HCT116 (cell line): ENCODE measurements around the gene PAGE5. TPM values are rescaled to one million over a fixed set of nuclear protein-coding genes. Genes with fewer than 3 reads are reported as not detected.

Experiments used
- ATAC-seq: fragments of 200-7000 bp; cut with Tn5 transposase; 2 replicates; pipeline ENCODE4 v1.9.1; 2020; ENCODE audit warnings: mild to moderate bottlenecking, moderate library complexity
- BruUV-seq: library from RNA; stranded (reverse); fragments of 400-500 nt; replicated peaks from 2 replicates; lab custom pipeline; 2021; lab: Mats Ljungman, UMichigan
- CTCF ChIA-PET: fragments of 300-600 bp; sonication (Branson Sonifier 250); formaldehyde crosslinking; loops from one replicate; lab custom pipeline; 2021; ENCODE audit warnings: antibody characterized with exemption; lab: Charles Lee
- POLR2A ChIA-PET: fragments of 300-600, 350-600 bp; sonication (Branson Sonifier 250); formaldehyde crosslinking; loops from one replicate; lab custom pipeline; 2021; ENCODE audit warnings: antibody characterized with exemption; lab: Charles Lee
- RAD21 ChIA-PET, 2 experiments: fragments of 300-600 bp; sonication (Branson Sonifier 250); formaldehyde crosslinking; loops; one replicate each; lab custom pipeline; 2023; ENCODE audit warnings: low total read pairs in 2 of 2; ENCODE audit not compliant: uncharacterized antibody in 2 of 2, unreplicated experiment in 2 of 2, low non-redundant PET in 1 of 2; lab: Charles Lee
- DNase-seq: peaks from one replicate; pipeline ENCODE4 v3.0.0-alpha.2; 2010; ENCODE audit warnings: low read depth, low spot score
- H2AFZ ChIP-seq: fragments of 200-600 bp; shearing (Covaris generic), sonication (generic); 2 replicates; pipeline ENCODE4 v1.6.1; 2017; ENCODE audit warnings: low read depth, mixed run types, mixed read lengths, antibody characterized with exemption, low read length; ENCODE audit not compliant: poor library complexity, severe bottlenecking
- H3K27ac ChIP-seq: 2 replicates; pipeline ENCODE4 v1.5.1; 2012; ENCODE audit warnings: low read depth, low read length
- H3K27me3 ChIP-seq: fragments of 200-600 bp; sonication (generic); 2 replicates; pipeline ENCODE4 v1.6.1; 2016; ENCODE audit warnings: mixed run types, low read length, mixed read lengths; ENCODE audit not compliant: insufficient read depth
- H3K36me3 ChIP-seq, 2 experiments: fragments of 200-500 bp in 1 of 2; fragments of 200-600 bp in 1 of 2; sonication (Bioruptor generic) in 1 of 2; sonication (generic) in 1 of 2; 2 replicates each; pipeline versions ENCODE4 v1.5.1 to v1.6.1; 2014 to 2016; ENCODE audit warnings: low read length in 2 of 2, inconsistent platforms in 1 of 2, mixed read lengths in 1 of 2, mixed run types in 1 of 2; ENCODE audit not compliant: insufficient read depth in 2 of 2, control insufficient read depth in 1 of 2
- H3K4me1 ChIP-seq, 2 experiments: fragments of 200-600 bp in 1 of 2; sonication (generic) in 1 of 2; 2 replicates each; pipeline versions ENCODE4 v1.5.1 to v1.6.1; 2012 to 2017; ENCODE audit warnings: low read length in 2 of 2, inconsistent platforms in 1 of 2, mild to moderate bottlenecking in 1 of 2, mixed read lengths in 1 of 2, mixed run types in 1 of 2, moderate library complexity in 1 of 2; ENCODE audit not compliant: insufficient read depth in 2 of 2, control insufficient read depth in 1 of 2
- H3K4me2 ChIP-seq: fragments of 200-600 bp; sonication (generic); 2 replicates; pipeline ENCODE4 v1.6.1; 2017; ENCODE audit warnings: mixed run types, low read length, mixed read lengths
- H3K4me3 ChIP-seq, 2 experiments: fragments of 200-600 bp in 1 of 2; sonication (generic) in 1 of 2; replicated peaks in 1 of 2; 2 replicates each; pipeline ENCODE4 v1.5.1; 2011 to 2016; ENCODE audit warnings: low read length in 2 of 2, control low read depth in 1 of 2, low read depth in 1 of 2, mild to moderate bottlenecking in 1 of 2, mixed read lengths in 1 of 2, mixed run types in 1 of 2
- H3K79me2 ChIP-seq: fragments of 200-600 bp; sonication (generic); 2 replicates; pipeline ENCODE4 v1.6.1; 2017; ENCODE audit warnings: mild to moderate bottlenecking, mixed run types, low read length, moderate library complexity, mixed read lengths; ENCODE audit not compliant: insufficient read depth
- H3K9ac ChIP-seq: fragments of 200-600 bp; sonication (generic); 2 replicates; pipeline ENCODE4 v1.6.1; 2016; ENCODE audit warnings: low read length, mixed read lengths
- H3K9me2 ChIP-seq: fragments of 200-600 bp; sonication (generic), shearing (Covaris generic); 2 replicates; pipeline ENCODE4 v1.6.1; 2017; ENCODE audit warnings: mixed run types, mild to moderate bottlenecking, moderate library complexity; ENCODE audit not compliant: insufficient read depth
- H3K9me3 ChIP-seq, 2 experiments: fragments of 200-500 bp in 1 of 2; fragments of 200-600 bp in 1 of 2; sonication (Bioruptor generic) in 1 of 2; sonication (generic) in 1 of 2; 2 replicates each; pipeline ENCODE4 v1.6.1; 2014 to 2017; ENCODE audit warnings: low read length in 2 of 2, mixed read lengths in 2 of 2, inconsistent platforms in 1 of 2, low read depth in 1 of 2, mild to moderate bottlenecking in 1 of 2, mixed run types in 1 of 2, moderate library complexity in 1 of 2; ENCODE audit not compliant: control insufficient read depth in 1 of 2, insufficient read depth in 1 of 2
- H4K20me1 ChIP-seq: fragments of 200-600 bp; sonication (generic), shearing (Covaris generic); 2 replicates; pipeline ENCODE4 v1.6.1; 2017; ENCODE audit warnings: mixed run types, mild to moderate bottlenecking, moderate library complexity; ENCODE audit not compliant: insufficient read depth
- JUND ChIP-seq: IDR thresholded peaks from 2 replicates; pipeline ENCODE4 v1.6.1; 2012
- RAD21 ChIP-seq: IDR thresholded peaks from 2 replicates; pipeline ENCODE4 v1.6.1; 2012; ENCODE audit warnings: low read depth, mild to moderate bottlenecking
- REST ChIP-seq: IDR thresholded peaks from 2 replicates; pipeline ENCODE4 v1.6.1; 2012; ENCODE audit warnings: low read depth
- intact Hi-C: fragments of 100-400 bp; cut with micrococcal nuclease; formaldehyde crosslinking; loops from 2 replicates; pipeline ENCODE4 v1.10.0; 2022
- total RNA-seq: library from RNA; stranded (reverse); gene quantifications from one replicate; pipeline ENCODE4 v1.2.1, GENCODE V29; 2021; ENCODE audit not compliant: unreplicated experiment
- TF ChIP-seq, protein P1 (sequence below), 3 experiments: fragments of 200-600 bp in 1 of 3; sonication (generic) in 1 of 3; IDR thresholded peaks in 2 of 3; conservative IDR thresholded peaks in 1 of 3; 2 replicates each; pipeline ENCODE4 v1.5.1; 2012 to 2017; ENCODE audit warnings: low read depth in 2 of 3, low read length in 2 of 3, antibody characterized with exemption in 1 of 3, borderline replicate concordance in 1 of 3, control low read depth in 1 of 3, mild to moderate bottlenecking in 1 of 3, mixed read lengths in 1 of 3, mixed run types in 1 of 3, moderate library complexity in 1 of 3; ENCODE audit not compliant: insufficient read depth in 1 of 3

The PAGE5 gene
- total RNA-seq, 1 experiment from 2014 or later = not detected

- no peak for TF ChIP-seq JUND
- no peak for TF ChIP-seq REST
- TF ChIP-seq, all 23 proteins: peak for 0
- POLR2A ChIA-PET = no interaction called here
- Histone ChIP-seq H4K20me1 (no peaks in the 10 kb centered on the region), H3K4me2 (no peak overlapping the region), H3K27ac (no peak overlapping the region), H3K9me2 (no peaks in the 10 kb centered on the region), H3K36me3 (no peaks in the 10 kb centered on the region), H3K27me3 (no peaks in the 10 kb centered on the region), H2AFZ (no peak overlapping the region), H3K9ac (no peak overlapping the region), H3K79me2 (no peaks in the 10 kb centered on the region), H3K4me3 (no peak overlapping the region), H3K4me1 (no peaks in the 10 kb centered on the region), H3K9me3 (no peaks in the 10 kb centered on the region)
- intact Hi-C loops = no loop called here
- BruUV-seq = no TSS peak
- CTCF ChIA-PET = no interaction called here
- no peak for ATAC-seq
- RAD21 ChIA-PET = no interaction called here
- DNase-seq = no peak
Measured at GRCh38 chrX:55206162-55206941, 13.8 kb upstream of the PAGE5 start.

- CTCF ChIA-PET = no interaction called here
- no peak for ATAC-seq
- no peaks in the 10 kb centered on the region for H4K20me1 ChIP-seq
Measured at GRCh38 chrX:55210931-55211677, 9.0 kb upstream of the PAGE5 start.

More at GRCh38 chrX:55210931-55211677, 9.0 kb upstream of the PAGE5 start:
- Histone ChIP-seq H3K4me1 (no peaks in the 10 kb centered on the region), H3K79me2 (no peaks in the 10 kb centered on the region), H3K27me3 (no peaks in the 10 kb centered on the region), H3K9me3 (no peaks in the 10 kb centered on the region), H3K4me3 (no peak overlapping the region), H3K4me2 (no peak overlapping the region), H3K27ac (no peak overlapping the region), H2AFZ (no peak overlapping the region), H3K36me3 (no peaks in the 10 kb centered on the region), H3K9me2 (no peaks in the 10 kb centered on the region), H3K9ac (no peak overlapping the region)
- ChIA-PET RAD21 (no interaction called here), POLR2A (no interaction called here)
- TF ChIP-seq, protein P1, sequence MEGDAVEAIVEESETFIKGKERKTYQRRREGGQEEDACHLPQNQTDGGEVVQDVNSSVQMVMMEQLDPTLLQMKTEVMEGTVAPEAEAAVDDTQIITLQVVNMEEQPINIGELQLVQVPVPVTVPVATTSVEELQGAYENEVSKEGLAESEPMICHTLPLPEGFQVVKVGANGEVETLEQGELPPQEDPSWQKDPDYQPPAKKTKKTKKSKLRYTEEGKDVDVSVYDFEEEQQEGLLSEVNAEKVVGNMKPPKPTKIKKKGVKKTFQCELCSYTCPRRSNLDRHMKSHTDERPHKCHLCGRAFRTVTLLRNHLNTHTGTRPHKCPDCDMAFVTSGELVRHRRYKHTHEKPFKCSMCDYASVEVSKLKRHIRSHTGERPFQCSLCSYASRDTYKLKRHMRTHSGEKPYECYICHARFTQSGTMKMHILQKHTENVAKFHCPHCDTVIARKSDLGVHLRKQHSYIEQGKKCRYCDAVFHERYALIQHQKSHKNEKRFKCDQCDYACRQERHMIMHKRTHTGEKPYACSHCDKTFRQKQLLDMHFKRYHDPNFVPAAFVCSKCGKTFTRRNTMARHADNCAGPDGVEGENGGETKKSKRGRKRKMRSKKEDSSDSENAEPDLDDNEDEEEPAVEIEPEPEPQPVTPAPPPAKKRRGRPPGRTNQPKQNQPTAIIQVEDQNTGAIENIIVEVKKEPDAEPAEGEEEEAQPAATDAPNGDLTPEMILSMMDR (IDR thresholded peaks at IDR 0.05 in 2 of 3, conservative IDR thresholded peaks at IDR 0.05 in 1 of 3; ENCODE audit: borderline replicate concordance in 1 of 3, insufficient read depth in 1 of 3, low read depth in 2 of 3, low read length in 2 of 3) = peak in 1 of 3 experiments; percentile 36; a peak in 2 of 6 replicates
- TF ChIP-seq RAD21 = peak; percentile 48
- no peak for TF ChIP-seq REST
- intact Hi-C loops = loop anchor here (1.0 kb wide), 1 partner anchor 76 kb away; no protein-coding TSS in a partner anchor
- no peak for DNase-seq
- BruUV-seq = no TSS peak
